Lung (tissue), 16 donors: Measurements from ENCODE around the gene SNHG17. TPM values are rescaled to one million over a fixed set of nuclear protein-coding genes. Genes with fewer than 3 reads are reported as not detected.

Experiments used
- ATAC-seq: fragments of 200-7000 bp; cut with Tn5 transposase; one replicate; pipeline ENCODE4 v1.9.1; 2020; ENCODE audit warnings: moderate number of reproducible peaks; ENCODE audit not compliant: insufficient read depth, low FRiP score
- DNase-seq, 3 donors: peaks; one replicate each; pipeline ENCODE4 v3.0.0-alpha.2; 2013 to 2017
- H3K27ac ChIP-seq, 2 donors: one replicate each; pipeline ENCODE4 v1.5.1; 2013; ENCODE audit warnings: mild to moderate bottlenecking in 2 of 2, moderate library complexity in 2 of 2, control low read depth in 1 of 2, inconsistent platforms in 1 of 2, low read depth in 1 of 2, low read length in 1 of 2
- H3K27me3 ChIP-seq, 3 donors: one replicate each; pipeline ENCODE4 v1.5.1; 2013; ENCODE audit warnings: low read length in 2 of 3; ENCODE audit not compliant: control insufficient read depth in 3 of 3, insufficient read depth in 3 of 3
- H3K36me3 ChIP-seq, 4 donors: one replicate each; pipeline ENCODE4 v1.5.1; 2013; ENCODE audit warnings: low read length in 4 of 4, mild to moderate bottlenecking in 1 of 4, moderate library complexity in 1 of 4; ENCODE audit not compliant: control insufficient read depth in 4 of 4, insufficient read depth in 4 of 4
- H3K4me1 ChIP-seq, 5 donors: one replicate each; pipeline ENCODE4 v1.5.1; 2013; ENCODE audit warnings: low read length in 5 of 5, mild to moderate bottlenecking in 2 of 5, moderate library complexity in 1 of 5; ENCODE audit not compliant: control insufficient read depth in 5 of 5, insufficient read depth in 5 of 5
- H3K4me3 ChIP-seq: one replicate; pipeline ENCODE4 v1.5.1; 2013; ENCODE audit warnings: mild to moderate bottlenecking, control low read depth, moderate library complexity
- H3K9ac ChIP-seq, 2 donors: one replicate each; pipeline ENCODE4 v1.5.1; 2013; ENCODE audit warnings: low read length in 2 of 2, control low read depth in 1 of 2; ENCODE audit not compliant: insufficient read depth in 1 of 2
- H3K9me3 ChIP-seq, 4 donors: one replicate each; pipeline ENCODE4 v1.5.1; 2013; ENCODE audit warnings: low read length in 3 of 4, mild to moderate bottlenecking in 1 of 4, moderate library complexity in 1 of 4; ENCODE audit not compliant: control insufficient read depth in 4 of 4, insufficient read depth in 3 of 4
- CTCF ChIP-seq: IDR thresholded peaks from 2 replicates; pipeline ENCODE4 v1.5.1; 2012; ENCODE audit warnings: mild to moderate bottlenecking; ENCODE audit errors: control extremely low read depth, extremely low read depth
- WGBS, 2 donors: extraction: QIAGEN DNeasy Blood & Tissue Kit; methylation state at CpG; one replicate each; pipeline ENCODE4 v1.1.7; 2013; 5-methylcytosine and 5-hydroxymethylcytosine counted together
- long read RNA-seq, 5 donors: transcript quantifications; one replicate each; lab custom pipeline, GENCODE V29; 2026
- polyA plus RNA-seq, 2 donors: library from polyadenylated mRNA; stranded (reverse); fragments of 200-250 nt; gene quantifications; one replicate each; pipeline ENCODE4 v1.2.1, GENCODE V29; 2013
- total RNA-seq, 2 donors: library from RNA; depleted of rRNA in 1 of 2; stranded (reverse); fragments of >200 nt in 1 of 2; gene quantifications; one replicate each; pipeline ENCODE4 v1.2.1, GENCODE V29; 2014 to 2021
- donor health status: control.
- donor health status: control.
- donor health status: Bipolar disorder and iron deficiency.
- donor health status: healthy.
- donor health status: DM: yes; HTN: yes; CAD: no.

The SNHG17 gene
- total RNA-seq: 10 to 100 TPM; 11.9 to 34.7 TPM
- polyA plus RNA-seq: 10 to 100 TPM; 33.2 to 52.4 TPM
- long read RNA-seq, donor 1, partial matches to known transcripts: 21 of 23 reads
- long read RNA-seq, donor 1, other reads (novel, unspliced or antisense): 0 of 23 reads
- long read RNA-seq, donor 2, partial matches to known transcripts: 19 of 19 reads
- long read RNA-seq, donor 2, other reads (novel, unspliced or antisense): 0 of 19 reads
- long read RNA-seq, donor 3, partial matches to known transcripts: 14 of 15 reads
- long read RNA-seq, donor 3, other reads (novel, unspliced or antisense): 0 of 15 reads
- long read RNA-seq, donor 4, partial matches to known transcripts: 0 of 2 reads
- long read RNA-seq, donor 4, other reads (novel, unspliced or antisense): 0 of 2 reads
- long read RNA-seq, donor 5, partial matches to known transcripts: 11 of 29 reads
- long read RNA-seq, donor 5, other reads (novel, unspliced or antisense): 15 of 29 reads

- Histone ChIP-seq H3K9ac (peak within 1 kb of the TSS; percentile 53 to 66), H3K4me1 (peaks cover 0 to 8% (median 5%) of the 10 kb centered on the region in 5 donors), H3K9me3 (peaks cover 0 to 4% (median 0%) of the 10 kb centered on the region in 4 donors), H3K27ac (peak within 1 kb of the TSS; percentile 63 to 95), H3K4me3 (peak within 1 kb of the TSS; percentile 93), H3K27me3 (no peaks in the 10 kb centered on the region), H3K36me3 (peaks cover 14 to 33% (median 28%) of the 10 kb centered on the region in 4 donors)
- peak; percentile 100 for TF ChIP-seq CTCF
- ATAC-seq (peak; percentile 94), DNase-seq (peak; percentile 91 to 96 (median 92))
- 0 to 1% methylated on average over 65 of the region's 65 CpGs for WGBS, 2 donors
Observed at GRCh38 chr20:38434770-38435554, at the start of gene SNHG17. TSS of gene SNHG17 (minus strand) at chr20:38435328.

DNA sequence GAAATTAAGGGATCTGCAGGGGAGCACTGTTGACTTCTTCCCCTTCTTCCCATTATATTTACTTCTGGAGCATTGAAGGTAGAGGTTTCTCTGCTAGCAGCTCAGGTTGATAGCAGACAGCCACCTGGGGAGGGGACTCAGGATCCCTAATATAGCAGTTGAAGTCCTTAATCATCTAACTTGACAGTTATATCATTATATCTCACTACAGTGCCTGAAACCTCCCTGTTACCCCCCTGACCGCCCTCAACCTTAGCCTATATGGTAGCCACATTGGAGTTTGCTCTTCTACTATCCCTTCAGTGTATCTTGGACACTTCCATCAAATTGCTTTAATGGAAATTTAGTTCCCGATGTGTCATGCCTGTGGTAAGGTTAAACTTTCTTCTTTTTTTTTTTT lies 44.5 kb upstream of the SNHG17 start:
- Histone ChIP-seq H3K36me3 (peaks cover 0 to 5% (median 2%) of the 10 kb centered on the region in 4 donors), H3K9ac (no peak overlapping the region), H3K9me3 (no peaks in the 10 kb centered on the region), H3K4me1 (peaks cover 0 to 9% (median 0%) of the 10 kb centered on the region in 5 donors), H3K27ac (no peak overlapping the region), H3K27me3 (no peaks in the 10 kb centered on the region), H3K4me3 (no peak overlapping the region)
- DNase-seq (no peak), ATAC-seq (no peak)
- 97 to 100% methylated on average over 2 of the region's 2 CpGs for WGBS, 2 donors
- no peak for TF ChIP-seq CTCF

GRCh38 chr20:38477747-38478146 lies 42.6 kb upstream of the SNHG17 start:
- Histone ChIP-seq H3K4me1 (peaks cover 4 to 17% (median 6%) of the 10 kb centered on the region in 5 donors), H3K36me3 (peaks cover 0 to 4% (median under 1%) of the 10 kb centered on the region in 4 donors), H3K9me3 (no peaks in the 10 kb centered on the region), H3K27me3 (no peaks in the 10 kb centered on the region), H3K4me3 (no peak overlapping the region), H3K9ac (no peak overlapping the region), H3K27ac (no peak overlapping the region)
- 96 to 98% methylated on average over 8 of the region's 8 CpGs for WGBS, 2 donors
- DNase-seq (no peak), ATAC-seq (no peak)
- no peak for TF ChIP-seq CTCF
